Dedifferentiated amniotic fluid mesenchymal stem cell (primary cell): ENCODE results near the gene KANSL1.

Source experiments
- DNase-seq: peaks from one replicate; pipeline ENCODE4 v3.0.0-alpha.2; 2016; ENCODE audit errors: extremely low spot score

The KANSL1 gene

DNA sequence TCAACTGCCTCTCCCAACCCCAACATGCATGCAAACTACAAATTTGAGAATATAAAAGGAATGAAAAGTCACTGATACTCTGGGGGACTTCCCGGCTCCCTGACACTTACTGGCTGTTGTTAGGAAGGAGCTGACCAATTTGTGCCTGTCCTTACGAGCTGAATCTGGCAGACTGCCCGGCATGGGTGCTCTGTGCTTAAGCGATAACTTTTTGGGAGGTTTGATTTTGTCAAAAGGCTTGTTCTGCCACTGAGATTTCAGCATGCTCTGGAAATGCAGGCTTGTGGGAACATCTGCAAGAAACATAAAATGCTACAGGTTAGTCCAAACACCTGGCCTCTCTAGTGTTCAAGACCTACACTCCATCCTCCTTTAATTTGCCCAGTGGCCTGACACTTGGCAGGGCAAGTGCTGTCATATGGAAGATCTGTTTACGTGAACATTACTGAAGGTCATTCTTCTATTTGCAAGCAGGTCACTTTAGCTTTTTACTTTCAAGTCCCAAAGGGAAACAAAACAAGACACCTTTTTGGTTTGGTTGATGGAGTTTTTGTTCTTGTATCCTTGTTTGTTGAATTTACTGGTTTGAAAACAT is 153.5 kb downstream of the KANSL1 start:
- DNase-seq, result no peak

DNA sequence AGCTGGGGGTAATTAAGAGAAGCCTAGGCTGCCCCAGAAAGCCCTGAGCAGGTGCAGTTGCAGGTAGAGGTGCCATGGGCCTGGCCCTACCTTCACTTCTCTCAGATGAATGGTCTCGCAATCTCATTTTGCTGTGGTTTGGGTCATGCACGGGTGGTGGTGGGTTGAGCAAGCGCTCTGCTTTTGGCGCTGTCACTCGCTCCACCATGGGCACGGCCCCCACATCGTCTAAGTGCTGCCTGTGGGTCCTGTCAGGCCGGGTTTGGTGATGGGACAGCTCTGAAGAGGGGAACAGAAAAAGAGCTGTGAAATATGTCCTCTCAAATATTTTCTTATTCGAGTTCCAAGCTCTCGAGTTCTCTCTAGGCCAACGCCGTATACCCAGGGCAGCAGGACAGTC is 154.3 kb downstream of the KANSL1 start:
- no peak for DNase-seq

DNA sequence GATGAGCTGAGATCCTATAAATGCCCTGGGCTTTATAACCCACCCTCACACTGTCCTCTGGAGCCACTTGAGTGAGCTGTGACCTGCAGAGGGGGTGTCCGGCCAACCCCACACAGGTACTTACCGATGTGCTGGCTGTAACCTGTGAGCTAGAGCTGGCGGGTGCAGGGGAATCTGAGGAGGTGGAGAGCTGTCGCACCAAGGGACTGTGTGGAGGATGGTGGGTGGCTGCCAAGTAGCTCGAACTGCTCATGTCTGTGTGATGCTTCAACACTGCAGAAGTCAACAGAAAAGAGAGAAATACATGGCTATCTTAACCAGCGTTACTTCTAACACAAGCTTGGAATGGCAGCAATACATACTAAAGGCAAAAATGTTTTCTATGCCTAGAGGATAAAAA is 154.8 kb downstream of the KANSL1 start:
- no peak for DNase-seq

DNA sequence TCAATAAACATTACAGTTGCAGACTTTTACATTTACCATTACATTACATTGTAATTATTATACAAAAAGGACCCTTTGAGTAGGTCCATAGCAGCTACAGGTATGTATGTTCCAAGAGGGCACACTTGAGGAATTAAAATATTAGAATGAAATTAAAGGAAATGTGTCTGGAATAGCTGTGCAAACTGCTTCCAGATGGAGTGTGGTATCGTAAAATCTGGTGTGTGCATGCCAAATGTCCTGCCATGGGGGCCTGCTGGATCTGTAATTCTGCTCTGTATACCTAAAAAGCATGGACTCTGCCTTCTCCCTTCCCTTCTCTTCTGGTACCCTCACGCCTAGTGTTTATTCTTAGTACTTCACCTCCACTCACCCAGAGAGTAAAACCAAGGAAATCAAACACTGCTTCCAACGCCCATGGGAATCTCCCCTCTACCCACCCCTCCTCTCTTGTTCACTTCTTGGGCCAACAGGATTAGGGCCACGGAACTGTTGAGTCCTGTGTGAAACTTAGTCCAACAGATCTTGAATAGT is 155.4 kb downstream of the KANSL1 start:
- no peak for DNase-seq

DNA sequence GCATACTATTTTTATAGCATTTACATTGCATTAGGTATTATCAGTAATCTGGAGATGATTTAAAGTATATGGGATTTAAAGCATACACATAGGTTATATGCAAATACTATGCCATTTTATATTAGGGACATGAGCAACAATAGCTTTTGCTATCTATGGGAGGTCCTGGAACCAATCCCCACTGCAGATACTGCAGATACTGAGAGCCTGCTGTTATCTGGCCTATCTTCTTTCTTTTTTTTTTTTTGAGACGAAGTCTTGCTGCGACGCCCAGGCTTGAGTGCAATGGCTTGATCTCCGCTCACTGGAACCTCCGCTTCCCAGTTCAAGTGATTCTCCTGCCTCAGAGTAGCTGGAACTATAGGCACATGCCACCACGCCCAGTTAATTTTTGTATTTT is 156.7 kb downstream of the KANSL1 start:
- no peak for DNase-seq

DNA sequence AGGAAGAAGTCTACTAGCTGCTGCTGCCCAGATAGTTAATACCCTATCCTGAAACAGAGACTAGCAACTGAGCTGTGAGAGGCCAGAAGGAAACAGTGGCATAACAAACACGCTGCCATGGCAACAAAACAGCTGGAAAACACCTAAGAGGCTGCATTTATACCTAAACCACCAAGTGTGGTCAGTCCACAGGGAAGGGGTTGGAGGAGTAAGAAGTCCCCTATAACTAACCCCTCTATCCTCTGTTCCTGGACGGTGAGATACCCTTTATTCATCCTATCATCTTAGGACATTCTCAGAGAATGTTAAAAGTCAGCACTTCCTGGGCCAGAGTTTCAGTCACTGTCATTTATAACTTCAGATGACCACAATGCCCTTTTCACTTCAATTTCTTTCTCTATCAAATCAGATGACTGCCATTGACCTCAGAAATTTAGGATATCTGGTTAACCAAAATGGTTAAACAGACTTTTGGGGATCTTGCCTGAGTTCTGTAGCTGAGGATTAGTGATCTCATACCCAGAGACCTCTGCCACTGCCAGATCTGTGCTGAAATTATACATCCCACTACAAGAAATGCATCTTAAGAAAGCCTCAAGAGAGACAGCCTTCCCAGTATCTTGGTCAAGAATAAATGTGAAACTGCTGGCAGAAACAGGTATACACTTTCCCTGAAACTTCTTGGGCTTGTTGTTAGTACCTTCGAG is 158.0 kb downstream of the KANSL1 start:
- DNase-seq, result no peak

DNA sequence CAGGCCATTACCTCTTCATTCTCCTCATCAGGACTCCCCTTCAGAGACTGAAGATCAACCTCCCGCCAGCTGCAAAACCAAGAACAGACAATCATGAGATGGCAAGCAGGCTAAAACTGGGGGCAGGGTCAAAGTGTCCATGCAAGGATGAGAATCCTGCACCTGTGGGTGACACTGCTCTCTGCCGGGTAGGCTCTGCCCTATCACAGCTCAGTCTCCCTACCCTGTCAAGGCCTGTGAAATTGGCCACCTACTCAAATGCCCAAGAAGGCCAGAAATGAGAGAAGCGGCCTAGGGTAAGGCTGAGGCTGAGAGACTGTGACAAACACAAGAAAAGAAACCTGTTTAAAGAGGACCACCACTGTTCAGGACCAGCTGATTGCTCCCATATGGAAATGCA is 159.8 kb downstream of the KANSL1 start:
- DNase-seq, result no peak

DNA sequence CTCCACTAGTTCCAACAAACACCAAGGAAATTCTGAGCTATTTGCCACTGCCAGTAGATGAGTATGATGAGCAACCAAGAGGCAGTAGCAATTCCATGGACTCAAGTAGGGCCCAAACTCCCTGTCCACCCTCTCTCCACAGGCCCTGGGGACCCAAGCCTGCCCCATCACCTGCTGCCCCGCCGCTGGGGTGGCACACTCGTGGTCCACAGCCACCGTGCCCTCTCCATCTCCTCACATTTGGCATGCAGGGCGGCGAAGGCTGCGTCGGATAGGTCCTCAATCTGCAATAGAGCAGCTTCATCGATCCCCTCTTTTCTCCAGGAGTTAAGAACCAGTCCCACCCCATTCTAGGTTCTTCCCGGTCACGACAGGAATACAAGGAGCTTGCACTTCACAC is 160.3 kb downstream of the KANSL1 start:
- no peak for DNase-seq

DNA sequence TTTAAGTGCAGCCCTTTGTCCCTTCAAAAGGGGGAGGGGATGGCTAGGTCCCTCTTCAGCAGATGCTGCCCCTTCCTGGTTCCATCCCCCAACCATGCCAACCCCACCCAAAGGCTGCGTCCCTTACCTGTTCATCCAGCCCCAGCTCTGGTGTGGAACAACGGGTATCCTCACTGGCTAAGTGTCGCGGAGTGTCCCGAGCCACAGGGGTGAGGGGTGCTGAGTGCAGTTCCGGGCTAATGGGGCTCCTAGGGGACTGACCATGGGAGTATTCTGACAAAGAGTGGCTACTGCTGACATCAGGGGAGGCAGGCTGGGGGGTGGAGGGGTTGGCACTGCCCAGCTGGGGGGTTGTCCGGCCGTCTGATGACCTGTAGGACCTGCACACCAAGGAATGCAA is 161.3 kb downstream of the KANSL1 start:
- no peak for DNase-seq

DNA sequence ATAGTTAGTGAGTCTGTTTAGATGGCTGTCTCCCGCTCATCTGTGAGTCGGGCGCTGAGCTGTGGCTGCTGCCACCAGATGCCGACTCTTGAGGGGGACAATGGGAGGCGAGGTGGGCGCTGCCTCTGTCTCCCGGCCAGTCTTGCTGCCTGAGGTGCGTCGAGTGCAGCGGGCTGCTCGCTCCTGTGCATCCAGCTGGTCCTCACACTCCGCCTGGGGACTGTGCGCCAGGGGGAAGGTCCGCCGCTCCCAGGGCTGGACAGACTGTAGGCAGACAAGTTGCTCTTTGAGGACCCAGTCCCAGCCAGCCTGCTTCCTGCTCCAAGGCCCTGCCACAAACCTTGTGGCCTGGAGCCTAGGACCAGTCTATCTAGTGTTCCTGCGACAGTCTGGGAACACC is 161.8 kb downstream of the KANSL1 start:
- DNase-seq, result no peak

DNA sequence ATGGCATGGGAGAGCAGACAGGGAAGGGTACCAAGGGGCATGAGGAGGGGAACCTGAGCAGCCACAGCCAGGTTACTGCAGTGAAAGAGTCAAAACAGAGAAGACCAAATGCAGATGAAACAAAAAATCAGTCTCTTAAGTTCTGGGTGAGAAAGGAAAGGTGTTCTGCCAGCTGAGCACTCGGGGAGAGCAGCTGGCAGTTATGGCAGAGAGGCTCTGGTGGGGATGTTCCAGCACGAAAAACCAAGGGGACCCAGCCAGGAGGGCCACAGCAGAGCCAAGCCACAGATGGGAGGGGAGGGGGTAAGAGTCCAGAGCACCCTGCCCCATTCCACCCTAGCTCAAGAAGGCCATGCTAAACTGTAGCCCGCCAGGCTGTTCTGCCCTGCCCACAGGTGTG is 162.5 kb downstream of the KANSL1 start:
- no peak for DNase-seq

DNA sequence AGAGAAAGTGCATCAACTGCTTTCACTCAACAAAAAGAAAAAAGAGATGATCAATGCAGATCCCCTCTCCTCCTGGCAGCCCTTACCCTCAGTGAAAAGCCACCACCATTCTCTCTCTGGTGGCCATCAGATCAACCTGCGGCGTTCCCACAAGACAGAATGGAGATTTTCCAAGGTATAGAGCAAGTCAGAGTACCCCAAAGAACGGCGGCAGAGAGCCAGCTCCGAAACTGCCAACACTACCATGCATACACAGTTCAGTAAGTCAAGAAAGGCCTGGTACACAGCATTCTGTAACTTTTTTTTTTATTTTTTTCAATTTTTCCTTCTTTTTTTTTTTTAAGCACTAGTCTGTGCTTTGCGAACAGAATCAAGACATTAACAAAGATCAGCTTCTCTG is 163.6 kb downstream of the KANSL1 start:
- no peak for DNase-seq

DNA sequence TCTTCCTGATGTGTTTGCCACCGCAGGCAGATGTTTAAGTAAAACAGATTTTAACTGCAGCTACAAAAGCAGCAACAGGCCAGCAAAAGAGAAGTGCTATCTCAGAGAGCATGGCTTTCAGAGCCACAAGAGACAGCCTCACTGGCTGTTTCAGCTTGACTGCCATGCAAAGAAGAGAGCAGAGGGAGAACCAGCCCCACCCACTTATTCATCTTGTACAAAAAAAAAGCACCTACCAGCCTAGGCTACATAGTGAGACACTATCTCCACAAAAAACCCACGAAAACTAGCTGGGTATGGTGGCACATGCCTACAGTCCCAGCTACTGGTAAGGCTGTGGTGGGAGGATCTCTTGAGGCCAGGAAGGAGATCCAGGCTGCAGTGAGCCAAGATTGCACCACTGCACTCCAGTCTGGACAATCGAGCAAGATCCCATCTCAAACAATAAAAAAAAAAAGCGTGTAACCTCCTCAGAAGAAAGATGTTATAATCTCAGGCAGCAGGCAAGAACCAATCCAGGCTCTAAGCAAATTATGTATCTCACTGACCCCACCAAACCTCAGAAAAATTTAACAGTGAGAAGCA is 164.2 kb downstream of the KANSL1 start:
- no peak for DNase-seq

DNA sequence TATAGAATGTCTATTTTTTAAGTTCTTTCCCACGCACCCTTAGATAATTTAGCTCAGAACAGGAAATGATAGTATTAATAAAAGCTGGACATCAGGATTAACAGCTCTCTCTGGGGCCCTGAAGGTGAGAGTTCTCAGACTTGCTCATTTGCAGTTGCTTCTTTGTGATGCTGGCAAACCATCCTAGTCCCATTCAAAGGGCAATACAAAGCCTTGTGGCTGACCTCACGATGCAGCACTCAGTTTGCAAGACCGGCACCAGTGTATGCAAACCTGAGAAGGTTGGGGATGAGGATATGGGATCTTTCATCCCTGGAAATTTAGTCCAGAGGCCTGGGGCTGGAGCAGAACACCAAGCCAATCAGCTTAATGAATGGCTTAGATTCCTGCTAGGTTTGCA is 164.9 kb downstream of the KANSL1 start:
- DNase-seq, result no peak

DNA sequence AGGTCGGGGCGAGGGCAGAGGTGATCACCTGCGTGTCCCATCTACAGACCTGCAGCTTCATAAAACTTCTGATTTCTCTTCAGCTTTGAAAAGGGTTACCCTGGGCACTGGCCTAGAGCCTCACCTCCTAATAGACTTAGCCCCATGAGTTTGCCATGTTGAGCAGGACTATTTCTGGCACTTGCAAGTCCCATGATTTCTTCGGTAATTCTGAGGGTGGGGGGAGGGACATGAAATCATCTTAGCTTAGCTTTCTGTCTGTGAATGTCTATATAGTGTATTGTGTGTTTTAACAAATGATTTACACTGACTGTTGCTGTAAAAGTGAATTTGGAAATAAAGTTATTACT is 165.3 kb downstream of the KANSL1 start:
- no peak for DNase-seq

DNA sequence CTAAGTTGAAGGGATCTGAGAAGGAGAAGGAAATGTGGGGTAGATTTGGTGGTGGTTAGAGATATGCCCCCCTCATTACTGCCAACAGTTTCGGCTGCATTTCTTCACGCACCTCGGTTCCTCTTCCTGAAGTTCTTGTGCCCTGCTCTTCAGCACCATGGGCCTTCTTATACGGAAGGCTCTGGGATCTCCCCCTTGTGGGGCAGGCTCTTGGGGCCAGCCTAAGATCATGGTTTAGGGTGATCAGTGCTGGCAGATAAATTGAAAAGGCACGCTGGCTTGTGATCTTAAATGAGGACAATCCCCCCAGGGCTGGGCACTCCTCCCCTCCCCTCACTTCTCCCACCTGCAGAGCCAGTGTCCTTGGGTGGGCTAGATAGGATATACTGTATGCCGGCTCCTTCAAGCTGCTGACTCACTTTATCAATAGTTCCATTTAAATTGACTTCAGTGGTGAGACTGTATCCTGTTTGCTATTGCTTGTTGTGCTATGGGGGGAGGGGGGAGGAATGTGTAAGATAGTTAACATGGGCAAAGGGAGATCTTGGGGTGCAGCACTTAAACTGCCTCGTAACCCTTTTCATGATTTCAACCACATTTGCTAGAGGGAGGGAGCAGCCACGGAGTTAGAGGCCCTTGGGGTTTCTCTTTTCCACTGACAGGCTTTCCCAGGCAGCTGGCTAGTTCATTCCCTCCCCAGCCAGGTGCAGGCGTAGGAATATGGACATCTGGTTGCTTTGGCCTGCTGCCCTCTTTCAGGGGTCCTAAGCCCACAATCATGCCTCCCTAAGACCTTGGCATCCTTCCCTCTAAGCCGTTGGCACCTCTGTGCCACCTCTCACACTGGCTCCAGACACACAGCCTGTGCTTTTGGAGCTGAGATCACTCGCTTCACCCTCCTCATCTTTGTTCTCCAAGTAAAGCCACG is 165.9 kb downstream of the KANSL1 start:
- no peak for DNase-seq

DNA sequence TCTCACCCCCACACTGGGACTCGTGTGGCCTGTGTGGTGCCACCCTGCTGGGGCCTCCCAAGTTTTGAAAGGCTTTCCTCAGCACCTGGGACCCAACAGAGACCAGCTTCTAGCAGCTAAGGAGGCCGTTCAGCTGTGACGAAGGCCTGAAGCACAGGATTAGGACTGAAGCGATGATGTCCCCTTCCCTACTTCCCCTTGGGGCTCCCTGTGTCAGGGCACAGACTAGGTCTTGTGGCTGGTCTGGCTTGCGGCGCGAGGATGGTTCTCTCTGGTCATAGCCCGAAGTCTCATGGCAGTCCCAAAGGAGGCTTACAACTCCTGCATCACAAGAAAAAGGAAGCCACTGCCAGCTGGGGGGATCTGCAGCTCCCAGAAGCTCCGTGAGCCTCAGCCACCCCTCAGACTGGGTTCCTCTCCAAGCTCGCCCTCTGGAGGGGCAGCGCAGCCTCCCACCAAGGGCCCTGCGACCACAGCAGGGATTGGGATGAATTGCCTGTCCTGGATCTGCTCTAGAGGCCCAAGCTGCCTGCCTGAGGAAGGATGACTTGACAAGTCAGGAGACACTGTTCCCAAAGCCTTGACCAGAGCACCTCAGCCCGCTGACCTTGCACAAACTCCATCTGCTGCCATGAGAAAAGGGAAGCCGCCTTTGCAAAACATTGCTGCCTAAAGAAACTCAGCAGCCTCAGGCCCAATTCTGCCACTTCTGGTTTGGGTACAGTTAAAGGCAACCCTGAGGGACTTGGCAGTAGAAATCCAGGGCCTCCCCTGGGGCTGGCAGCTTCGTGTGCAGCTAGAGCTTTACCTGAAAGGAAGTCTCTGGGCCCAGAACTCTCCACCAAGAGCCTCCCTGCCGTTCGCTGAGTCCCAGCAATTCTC is 166.8 kb downstream of the KANSL1 start:
- DNase-seq, result no peak

DNA sequence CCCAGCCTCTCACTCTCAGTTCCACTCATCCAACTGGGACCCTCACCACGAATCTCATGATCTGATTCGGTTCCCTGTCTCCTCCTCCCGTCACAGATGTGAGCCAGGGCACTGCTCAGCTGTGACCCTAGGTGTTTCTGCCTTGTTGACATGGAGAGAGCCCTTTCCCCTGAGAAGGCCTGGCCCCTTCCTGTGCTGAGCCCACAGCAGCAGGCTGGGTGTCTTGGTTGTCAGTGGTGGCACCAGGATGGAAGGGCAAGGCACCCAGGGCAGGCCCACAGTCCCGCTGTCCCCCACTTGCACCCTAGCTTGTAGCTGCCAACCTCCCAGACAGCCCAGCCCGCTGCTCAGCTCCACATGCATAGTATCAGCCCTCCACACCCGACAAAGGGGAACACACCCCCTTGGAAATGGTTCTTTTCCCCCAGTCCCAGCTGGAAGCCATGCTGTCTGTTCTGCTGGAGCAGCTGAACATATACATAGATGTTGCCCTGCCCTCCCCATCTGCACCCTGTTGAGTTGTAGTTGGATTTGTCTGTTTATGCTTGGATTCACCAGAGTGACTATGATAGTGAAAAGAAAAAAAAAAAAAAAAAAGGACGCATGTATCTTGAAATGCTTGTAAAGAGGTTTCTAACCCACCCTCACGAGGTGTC is 167.6 kb downstream of the KANSL1 start:
- DNase-seq, result no peak

DNA sequence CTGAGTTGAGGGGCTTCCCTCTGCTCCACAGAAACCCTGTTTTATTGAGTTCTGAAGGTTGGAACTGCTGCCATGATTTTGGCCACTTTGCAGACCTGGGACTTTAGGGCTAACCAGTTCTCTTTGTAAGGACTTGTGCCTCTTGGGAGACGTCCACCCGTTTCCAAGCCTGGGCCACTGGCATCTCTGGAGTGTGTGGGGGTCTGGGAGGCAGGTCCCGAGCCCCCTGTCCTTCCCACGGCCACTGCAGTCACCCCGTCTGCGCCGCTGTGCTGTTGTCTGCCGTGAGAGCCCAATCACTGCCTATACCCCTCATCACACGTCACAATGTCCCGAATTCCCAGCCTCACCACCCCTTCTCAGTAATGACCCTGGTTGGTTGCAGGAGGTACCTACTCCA is 168.2 kb downstream of the KANSL1 start:
- DNase-seq, result no peak

DNA sequence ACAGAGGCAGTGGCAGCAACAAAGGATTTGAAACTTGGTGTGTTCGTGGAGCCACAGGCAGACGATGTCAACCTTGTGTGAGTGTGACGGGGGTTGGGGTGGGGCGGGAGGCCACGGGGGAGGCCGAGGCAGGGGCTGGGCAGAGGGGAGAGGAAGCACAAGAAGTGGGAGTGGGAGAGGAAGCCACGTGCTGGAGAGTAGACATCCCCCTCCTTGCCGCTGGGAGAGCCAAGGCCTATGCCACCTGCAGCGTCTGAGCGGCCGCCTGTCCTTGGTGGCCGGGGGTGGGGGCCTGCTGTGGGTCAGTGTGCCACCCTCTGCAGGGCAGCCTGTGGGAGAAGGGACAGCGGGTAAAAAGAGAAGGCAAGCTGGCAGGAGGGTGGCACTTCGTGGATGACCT is 168.6 kb downstream of the KANSL1 start:
- no peak for DNase-seq
